CD4-positive, alpha-beta memory T cell (primary cell): ENCODE results near the gene AREL1. TPM values are rescaled to one million over a fixed set of nuclear protein-coding genes. Genes with fewer than 3 reads are reported as not detected.
A peak's percentile ranks its signal among the peaks of the same experiment; 100 is the strongest.

Source experiments
- CTCF ChIA-PET: fragments of 350-600 bp; sonication (Branson Sonifier 250); formaldehyde crosslinking; loops from one replicate; lab custom pipeline; 2021; ENCODE audit warnings: inconsistent platforms; ENCODE audit not compliant: partially characterized antibody; lab: Charles Lee
- POLR2A ChIA-PET: fragments of 350-600 bp; sonication (Branson Sonifier 250); formaldehyde crosslinking; loops from one replicate; lab custom pipeline; 2021; ENCODE audit not compliant: partially characterized antibody; lab: Charles Lee
- DNase-seq, 5 donors: peaks; one replicate each; pipeline versions ENCODE4 v3.0.0 to v3.0.0-alpha.2; 2020 to 2022; ENCODE audit warnings: mixed read lengths in 1 of 5
- H3K27ac ChIP-seq: one replicate; pipeline ENCODE4 v1.7.0; 2013; ENCODE audit warnings: low read depth, low read length
- H3K27me3 ChIP-seq: 2 replicates; pipeline ENCODE4 v1.7.0; 2013; ENCODE audit warnings: mild to moderate bottlenecking, low read length, moderate library complexity; ENCODE audit not compliant: insufficient read depth
- H3K36me3 ChIP-seq: 2 replicates; pipeline ENCODE4 v1.7.0; 2013; ENCODE audit warnings: mild to moderate bottlenecking, low read length, moderate library complexity; ENCODE audit not compliant: insufficient read depth
- H3K4me1 ChIP-seq: 2 replicates; pipeline ENCODE4 v1.7.0; 2013; ENCODE audit warnings: mild to moderate bottlenecking, low read length, moderate library complexity; ENCODE audit not compliant: insufficient read depth
- H3K4me3 ChIP-seq, 2 donors: one replicate each; pipeline ENCODE4 v1.7.0; 2013; ENCODE audit warnings: low read length in 2 of 2, mild to moderate bottlenecking in 1 of 2
- H3K9me3 ChIP-seq, 2 donors: one replicate each; pipeline ENCODE4 v1.7.0; 2013; ENCODE audit warnings: low read length in 2 of 2, control low read depth in 1 of 2; ENCODE audit not compliant: control insufficient read depth in 1 of 2
- H3K27ac Mint-ChIP-seq, 7 donors: one replicate each; pipeline ENCODE4 v1.8.0; 2020 to 2021; ENCODE audit warnings: mixed read lengths in 7 of 7, mild to moderate bottlenecking in 6 of 7, inconsistent platforms in 3 of 7, moderate library complexity in 3 of 7
- H3K27me3 Mint-ChIP-seq, 2 donors: one replicate each; pipeline ENCODE4 v1.8.0; 2020 to 2021; ENCODE audit warnings: mixed read lengths in 2 of 2
- H3K36me3 Mint-ChIP-seq, 2 donors: one replicate each; pipeline ENCODE4 v1.8.0; 2020 to 2021; ENCODE audit warnings: mixed read lengths in 2 of 2, inconsistent platforms in 1 of 2, mild to moderate bottlenecking in 1 of 2
- H3K4me1 Mint-ChIP-seq, 4 donors: one replicate each; pipeline ENCODE4 v1.8.0; 2020 to 2021; ENCODE audit warnings: mixed read lengths in 4 of 4, mild to moderate bottlenecking in 1 of 4
- H3K4me3 Mint-ChIP-seq, 8 donors: one replicate each; pipeline ENCODE4 v1.8.0; 2020 to 2021; ENCODE audit warnings: mixed read lengths in 8 of 8, mild to moderate bottlenecking in 7 of 8, moderate library complexity in 6 of 8, inconsistent platforms in 3 of 8
- H3K9me3 Mint-ChIP-seq, 8 donors: one replicate each; pipeline ENCODE4 v1.8.0; 2020 to 2021; ENCODE audit warnings: mixed read lengths in 8 of 8, mild to moderate bottlenecking in 5 of 8, inconsistent platforms in 3 of 8, moderate library complexity in 1 of 8
- intact Hi-C: fragments of 100-400 bp; cut with micrococcal nuclease; formaldehyde crosslinking; loops from one replicate; pipeline ENCODE4 v1.15.1; 2023
- polyA plus RNA-seq, 2 donors: library from polyadenylated mRNA; unstranded; fragments of 300-500 nt; fragmentation: Illumina TruSeq; gene quantifications; one replicate each; pipeline ENCODE4 v1.2.3, GENCODE V29; 2021
- total RNA-seq, 2 experiments: library from RNA; stranded (reverse); gene quantifications; one replicate each; pipeline ENCODE4 v1.2.3, GENCODE V29; 2021

The AREL1 gene
- total and polyA plus RNA-seq, 4 experiments from 2014 or later: 16.2 to 46.1 (median 34.3) TPM

- no peaks in the 10 kb centered on the region for H3K9me3 Mint-ChIP-seq
- H3K27ac Mint-ChIP-seq: no peak overlapping the region
- Histone ChIP-seq H3K27me3 (no peaks in the 10 kb centered on the region), H3K4me1 (no peaks in the 10 kb centered on the region), H3K4me3 (no peak overlapping the region), H3K27ac (no peak overlapping the region), H3K36me3 (no peaks in the 10 kb centered on the region), H3K9me3 (no peaks in the 10 kb centered on the region)
- peaks cover 0 to 2% of the 10 kb centered on the region in 2 donors for H3K27me3 Mint-ChIP-seq
- no peaks in the 10 kb centered on the region for H3K4me1 Mint-ChIP-seq
- ChIA-PET POLR2A (no interaction called here), CTCF (interaction anchor here (7.4 kb wide), 1 partner anchor 24 kb away, joined by 57 read pairs; the partner anchor contains the start of gene LTBP2)
- no peak for DNase-seq
- H3K4me3 Mint-ChIP-seq: no peak overlapping the region
- no peaks in the 10 kb centered on the region for H3K36me3 Mint-ChIP-seq
- intact Hi-C loops: no loop called here
These were observed 77.9 kb downstream of the AREL1 start for GRCh38 chr14:74634964-74635363.

DNA sequence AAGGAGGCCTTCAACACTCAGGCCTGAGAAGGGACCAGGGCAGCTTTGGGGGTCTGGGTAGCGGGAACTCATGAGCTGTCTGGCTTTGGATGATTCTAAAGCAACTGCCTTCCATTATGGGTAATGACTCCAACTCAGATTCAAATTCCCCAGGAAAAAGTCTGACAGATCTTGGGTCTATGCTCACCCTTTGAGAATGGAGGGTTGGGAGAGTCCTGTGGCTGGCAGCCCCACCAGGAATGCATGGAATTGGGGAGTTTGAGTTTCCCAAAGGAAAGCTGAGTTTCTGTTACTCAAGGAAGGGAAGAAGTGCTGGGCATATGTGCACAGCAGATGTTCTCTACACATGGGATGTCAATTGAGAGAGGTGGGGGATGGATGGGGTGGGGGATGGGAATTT lies 78.4 kb downstream of the AREL1 start:
- H3K27me3 Mint-ChIP-seq: peaks cover 0 to 2% of the 10 kb centered on the region in 2 donors
- Histone ChIP-seq H3K9me3 (no peaks in the 10 kb centered on the region), H3K36me3 (no peaks in the 10 kb centered on the region), H3K27ac (no peak overlapping the region), H3K27me3 (no peaks in the 10 kb centered on the region), H3K4me1 (no peaks in the 10 kb centered on the region), H3K4me3 (no peak overlapping the region)
- no peaks in the 10 kb centered on the region for H3K4me1 Mint-ChIP-seq
- no peak for DNase-seq
- no peaks in the 10 kb centered on the region for H3K9me3 Mint-ChIP-seq
- no peaks in the 10 kb centered on the region for H3K36me3 Mint-ChIP-seq
- intact Hi-C loops: no loop called here
- no peak overlapping the region for H3K27ac Mint-ChIP-seq
- ChIA-PET CTCF (interaction anchor here (0.7 to 7.4 kb wide), 2 partner anchors 23 to 154 kb away, joined by 4 to 57 read pairs; partner anchors contain the start of gene LTBP2), POLR2A (no interaction called here)
- no peak overlapping the region for H3K4me3 Mint-ChIP-seq

DNA sequence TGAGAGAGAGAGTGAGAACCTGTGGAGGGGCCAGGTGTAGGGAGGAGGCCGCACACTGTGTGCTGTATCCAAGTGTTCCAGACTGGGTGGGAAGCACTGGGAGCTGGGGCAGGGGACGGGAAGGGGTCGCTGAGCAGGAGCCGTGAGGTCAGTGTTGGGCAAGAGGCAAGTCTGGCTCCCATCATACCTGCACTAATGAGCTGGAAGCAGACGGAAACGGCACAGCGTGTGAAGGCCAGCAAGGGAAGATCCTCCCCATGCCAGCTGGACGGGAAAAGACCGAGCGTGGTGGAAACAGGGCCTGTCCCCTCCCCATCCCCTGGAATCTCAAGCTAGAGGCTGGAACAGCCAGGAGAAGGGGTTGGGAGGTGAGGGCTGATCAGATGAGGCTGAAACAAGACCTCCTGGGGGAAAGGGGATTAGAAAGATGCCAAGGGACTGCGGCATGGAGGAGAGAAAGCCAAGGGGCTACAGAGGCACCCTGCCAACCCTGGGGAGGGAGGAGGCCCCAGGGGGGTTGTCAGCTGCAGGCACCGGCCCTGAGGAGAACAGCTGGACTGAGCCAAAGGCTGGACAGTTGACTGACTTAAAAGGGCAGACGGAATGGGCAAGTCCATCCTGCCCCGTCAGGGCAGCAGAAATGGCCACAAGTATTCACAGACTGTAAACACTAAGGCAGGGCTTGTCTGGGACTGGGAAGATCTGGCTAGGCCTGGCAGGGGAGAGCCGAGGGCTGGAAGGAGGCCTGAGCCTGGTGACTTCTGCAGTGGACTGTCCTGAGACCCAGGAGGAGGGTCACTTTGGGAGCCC lies 81.8 kb downstream of the AREL1 start:
- Histone ChIP-seq H3K27me3 (no peaks in the 10 kb centered on the region), H3K9me3 (no peaks in the 10 kb centered on the region), H3K4me1 (no peaks in the 10 kb centered on the region), H3K36me3 (no peaks in the 10 kb centered on the region), H3K4me3 (no peak overlapping the region), H3K27ac (no peak overlapping the region)
- ChIA-PET POLR2A (interaction anchor here (2.9 kb wide), 1 partner anchor 12 kb away, joined by 8 read pairs; no protein-coding TSS in a partner anchor), CTCF (interaction anchor here (1.4 to 1.6 kb wide), 2 partner anchors 19 to 22 kb away, joined by 3 to 4 read pairs; partner anchors contain the start of gene LTBP2)
- intact Hi-C loops: no loop called here
- Mint-ChIP-seq H3K4me3 (no peak overlapping the region), H3K27ac (no peak overlapping the region), H3K27me3 (no peaks in the 10 kb centered on the region), H3K36me3 (no peaks in the 10 kb centered on the region), H3K9me3 (no peaks in the 10 kb centered on the region), H3K4me1 (peaks cover 0 to 2% (median under 1%) of the 10 kb centered on the region in 4 donors)
- no peak for DNase-seq

DNA sequence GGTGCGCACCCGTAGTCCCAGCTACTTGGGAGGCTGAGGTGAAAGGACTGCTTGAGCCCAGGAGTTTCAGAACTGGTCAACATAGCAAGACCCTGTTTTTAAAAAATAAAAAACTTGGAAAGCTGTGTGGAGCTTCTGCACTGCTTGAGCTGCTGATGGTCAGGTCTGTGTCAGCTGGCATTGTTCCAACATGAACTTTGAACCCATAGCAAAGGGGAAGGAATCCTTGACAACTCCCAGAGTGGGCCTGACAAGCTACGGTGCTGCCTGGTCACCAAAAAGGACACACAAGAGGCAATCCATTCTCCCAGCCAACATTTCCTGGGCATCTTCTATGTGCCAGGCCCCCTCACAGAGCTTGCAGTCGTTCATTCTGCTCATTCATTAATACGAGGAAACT lies 84.5 kb downstream of the AREL1 start:
- H3K9me3 ChIP-seq: no peaks in the 10 kb centered on the region
- no peaks in the 10 kb centered on the region for H3K27me3 ChIP-seq
- Mint-ChIP-seq H3K9me3 (no peaks in the 10 kb centered on the region), H3K36me3 (peaks cover 0 to 4% of the 10 kb centered on the region in 2 donors), H3K27me3 (peaks cover 0 to 2% of the 10 kb centered on the region in 2 donors), H3K4me3 (no peak overlapping the region), H3K4me1 (peaks cover 0 to 2% (median under 1%) of the 10 kb centered on the region in 4 donors), H3K27ac (peak overlapping the region in 1 of 7 donors; percentile 19)
- ChIA-PET CTCF (interaction anchor here (1.5 to 2.1 kb wide), 4 partner anchors 10 to 278 kb away, joined by 3 to 11 read pairs (median 8); partner anchors contain the start of gene LTBP2), POLR2A (interaction anchor here (1.9 kb wide), 1 partner anchor 10 kb away, joined by 5 read pairs; no protein-coding TSS in a partner anchor)
- H3K4me1 ChIP-seq: no peaks in the 10 kb centered on the region
- DNase-seq: no peak
- H3K4me3 ChIP-seq: no peak overlapping the region
- no peak overlapping the region for H3K27ac ChIP-seq
- intact Hi-C loops: no loop called here
- no peaks in the 10 kb centered on the region for H3K36me3 ChIP-seq

GRCh38 chr14:74627076-74627475 lies 85.8 kb downstream of the AREL1 start:
- POLR2A ChIA-PET: interaction anchor here (1.3 kb wide), 1 partner anchor 8 kb away, joined by 3 read pairs; no protein-coding TSS in a partner anchor
- CTCF ChIA-PET: interaction anchor here (1.5 to 2.1 kb wide), 3 partner anchors 15 to 279 kb away, joined by 3 to 11 read pairs (median 10); partner anchors contain the start of gene LTBP2
- Histone ChIP-seq H3K4me1 (no peaks in the 10 kb centered on the region), H3K9me3 (no peaks in the 10 kb centered on the region), H3K4me3 (no peak overlapping the region), H3K27ac (no peak overlapping the region), H3K27me3 (no peaks in the 10 kb centered on the region), H3K36me3 (no peaks in the 10 kb centered on the region)
- peaks cover 0 to 2% (median 1%) of the 10 kb centered on the region in 4 donors for H3K4me1 Mint-ChIP-seq
- intact Hi-C loops: no loop called here
- peaks cover 0 to 4% of the 10 kb centered on the region in 2 donors for H3K36me3 Mint-ChIP-seq
- H3K4me3 Mint-ChIP-seq: peak overlapping the region in 1 of 8 donors; percentile 10
- peaks cover 0 to 2% of the 10 kb centered on the region in 2 donors for H3K27me3 Mint-ChIP-seq
- H3K27ac Mint-ChIP-seq: no peak overlapping the region
- H3K9me3 Mint-ChIP-seq: no peaks in the 10 kb centered on the region
- DNase-seq: no peak

GRCh38 chr14:74622257-74622656 lies 90.6 kb downstream of the AREL1 start:
- Mint-ChIP-seq H3K9me3 (no peaks in the 10 kb centered on the region), H3K27me3 (peaks cover 0 to 2% of the 10 kb centered on the region in 2 donors), H3K36me3 (peaks cover 0 to 4% of the 10 kb centered on the region in 2 donors), H3K27ac (peak overlapping the region in 1 of 7 donors; percentile 67), H3K4me1 (peaks cover 32 to 49% (median 39%) of the 10 kb centered on the region in 4 donors), H3K4me3 (no peak overlapping the region)
- H3K27me3 ChIP-seq: no peaks in the 10 kb centered on the region
- H3K4me3 ChIP-seq: no peak overlapping the region
- ChIA-PET POLR2A (no interaction called here), CTCF (interaction anchor here (2.6 to 4.3 kb wide), 3 partner anchors 10 to 13 kb away, joined by 12 to 21 read pairs (median 17); partner anchors contain the start of gene LTBP2)
- H3K27ac ChIP-seq: no peak overlapping the region
- H3K36me3 ChIP-seq: no peaks in the 10 kb centered on the region
- H3K9me3 ChIP-seq: no peaks in the 10 kb centered on the region
- intact Hi-C loops: no loop called here
- DNase-seq: no peak
- H3K4me1 ChIP-seq: peaks cover 42% of the 10 kb centered on the region

GRCh38 chr14:74621556-74621955 lies 91.3 kb downstream of the AREL1 start:
- no peak overlapping the region for H3K4me3 Mint-ChIP-seq
- Histone ChIP-seq H3K4me3 (no peak overlapping the region), H3K27ac (no peak overlapping the region), H3K27me3 (no peaks in the 10 kb centered on the region), H3K36me3 (no peaks in the 10 kb centered on the region), H3K4me1 (peaks cover 47% of the 10 kb centered on the region), H3K9me3 (no peaks in the 10 kb centered on the region)
- intact Hi-C loops: no loop called here
- H3K4me1 Mint-ChIP-seq: peaks cover 30 to 52% (median 40%) of the 10 kb centered on the region in 4 donors
- peaks cover 0 to 2% of the 10 kb centered on the region in 2 donors for H3K27me3 Mint-ChIP-seq
- CTCF ChIA-PET: interaction anchor here (2.6 to 4.3 kb wide), 2 partner anchors 9 to 12 kb away, joined by 12 to 21 read pairs; partner anchors contain the start of gene LTBP2
- no peaks in the 10 kb centered on the region for H3K9me3 Mint-ChIP-seq
- H3K36me3 Mint-ChIP-seq: peaks cover 0 to 4% of the 10 kb centered on the region in 2 donors
- no peak for DNase-seq
- POLR2A ChIA-PET: no interaction called here
- peak overlapping the region in 1 of 7 donors; percentile 22 for H3K27ac Mint-ChIP-seq
